SU-DHL-6 (cell line): Measurements from ENCODE around the gene PPM1G.

Source experiments
- EZH2phosphoT487 ChIP-seq: fragments of 200-600 bp; sonication (generic), shearing (Covaris generic); conservative IDR thresholded peaks from 2 replicates; pipeline ENCODE4 v1.6.1; 2018; ENCODE audit warnings: mild to moderate bottlenecking, antibody characterized with exemption, low read length, moderate library complexity, mixed read lengths
- TF ChIP-seq, protein P1 (sequence below): fragments of 200-600 bp; sonication (generic); IDR thresholded peaks from one replicate; pipeline ENCODE4 v1.5.1; 2017; ENCODE audit warnings: antibody characterized with exemption, mild to moderate bottlenecking, low read length, moderate library complexity; ENCODE audit not compliant: insufficient read depth, poor library complexity, severe bottlenecking

DNA sequence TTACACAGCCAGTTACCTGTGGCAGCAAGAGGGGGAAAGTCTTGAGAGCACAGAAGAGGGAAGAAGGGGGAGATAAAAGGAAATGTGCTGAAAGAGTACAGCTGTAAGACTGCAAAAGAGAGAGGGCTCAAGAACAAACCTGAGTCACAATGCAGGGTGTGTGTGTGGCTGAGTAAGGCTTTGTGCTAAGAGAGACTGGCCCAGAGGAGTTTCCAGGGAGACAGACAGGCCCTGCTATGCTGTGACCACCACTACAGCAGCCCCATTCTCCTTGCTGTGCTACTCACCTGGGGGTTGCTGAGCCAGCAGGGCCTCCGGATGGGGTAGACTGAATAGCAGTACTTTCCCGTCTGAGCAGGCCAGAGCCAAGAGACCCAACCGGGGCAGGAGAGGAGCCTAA lies 74.1 kb downstream of the PPM1G start:
- TF ChIP-seq, protein P1, sequence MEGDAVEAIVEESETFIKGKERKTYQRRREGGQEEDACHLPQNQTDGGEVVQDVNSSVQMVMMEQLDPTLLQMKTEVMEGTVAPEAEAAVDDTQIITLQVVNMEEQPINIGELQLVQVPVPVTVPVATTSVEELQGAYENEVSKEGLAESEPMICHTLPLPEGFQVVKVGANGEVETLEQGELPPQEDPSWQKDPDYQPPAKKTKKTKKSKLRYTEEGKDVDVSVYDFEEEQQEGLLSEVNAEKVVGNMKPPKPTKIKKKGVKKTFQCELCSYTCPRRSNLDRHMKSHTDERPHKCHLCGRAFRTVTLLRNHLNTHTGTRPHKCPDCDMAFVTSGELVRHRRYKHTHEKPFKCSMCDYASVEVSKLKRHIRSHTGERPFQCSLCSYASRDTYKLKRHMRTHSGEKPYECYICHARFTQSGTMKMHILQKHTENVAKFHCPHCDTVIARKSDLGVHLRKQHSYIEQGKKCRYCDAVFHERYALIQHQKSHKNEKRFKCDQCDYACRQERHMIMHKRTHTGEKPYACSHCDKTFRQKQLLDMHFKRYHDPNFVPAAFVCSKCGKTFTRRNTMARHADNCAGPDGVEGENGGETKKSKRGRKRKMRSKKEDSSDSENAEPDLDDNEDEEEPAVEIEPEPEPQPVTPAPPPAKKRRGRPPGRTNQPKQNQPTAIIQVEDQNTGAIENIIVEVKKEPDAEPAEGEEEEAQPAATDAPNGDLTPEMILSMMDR = no peak
- no peak for TF ChIP-seq EZH2phosphoT487
